ENCODE measurements around the gene OAS1.

GRCh38 chr12:112887550-112887949 lies 19.2 kb upstream of the OAS1 start:
- TF ChIP-seq PKNOX1 (IDR thresholded peaks at IDR 0.05) (no peak), SUZ12 (IDR thresholded peaks at IDR 0.05) (no peak), BHLHE40 (IDR thresholded peaks at IDR 0.05; ENCODE audit: borderline replicate concordance) (no peak), L3MBTL2 (conservative IDR thresholded peaks at IDR 0.05) (no peak), ZNF384 (IDR thresholded peaks at IDR 0.05) (no peak), FOXM1 (IDR thresholded peaks at IDR 0.05; ENCODE audit: borderline replicate concordance) (no peak), ARNT (IDR thresholded peaks at IDR 0.05) (no peak), FOXA1 (IDR thresholded peaks at IDR 0.05) (no peak)

Measured in HEK293T (cell line).